HEK293 (cell line): ENCODE data around the gene LGALS1.
A peak's percentile ranks its signal among the peaks of the same experiment; 100 is the strongest.

ENCODE experiments used
- CTCF ChIA-PET: fragments of 350-600 bp; formaldehyde crosslinking; extraction: SDS; loops from one replicate; lab custom pipeline; 2021; ENCODE audit warnings: antibody characterized with exemption; lab: Yijun Ruan, JAX
- POLR2A ChIA-PET: fragments of 300-600 bp; formaldehyde crosslinking; extraction: SDS; loops from one replicate; lab custom pipeline; 2020; ENCODE audit warnings: antibody characterized with exemption, inconsistent platforms; lab: Yijun Ruan, JAX
- H3K27ac ChIP-seq: fragments of 200-500 bp; sonication (Bioruptor generic); 2 replicates; pipeline ENCODE4 v1.5.1; 2014; ENCODE audit warnings: low read depth, low read length, control low read depth, inconsistent platforms; ENCODE audit errors: extremely low read depth
- H3K36me3 ChIP-seq, 2 experiments: fragments of 200-500 bp in 1 of 2; sonication (Bioruptor generic) in 1 of 2; 1 replicate in 1 of 2; 2 replicates in 1 of 2; pipeline ENCODE4 v1.5.1; 2014 to 2017; ENCODE audit warnings: inconsistent platforms in 2 of 2, low read length in 2 of 2; ENCODE audit not compliant: control insufficient read depth in 2 of 2, insufficient read depth in 1 of 2
- H3K4me1 ChIP-seq: fragments of 200-500 bp; sonication (Bioruptor generic); 2 replicates; pipeline ENCODE4 v1.5.1; 2014; ENCODE audit warnings: mild to moderate bottlenecking, low read length, inconsistent platforms; ENCODE audit not compliant: control insufficient read depth, insufficient read depth
- H3K4me3 ChIP-seq: 2 replicates; pipeline ENCODE4 v1.5.1; 2011; ENCODE audit warnings: low read depth, mild to moderate bottlenecking, control low read depth, low read length, moderate library complexity
- H3K9me3 ChIP-seq: fragments of 200-500 bp; sonication (Bioruptor generic); 2 replicates; pipeline ENCODE4 v1.5.1; 2014; ENCODE audit warnings: low read depth, low read length, inconsistent platforms; ENCODE audit not compliant: control insufficient read depth, insufficient read depth
- BCL11B ChIP-seq: fragments of 450-650 bp; formaldehyde crosslinking; IDR thresholded peaks from 2 replicates; pipeline ENCODE4 v1.5.1; 2016; ENCODE audit warnings: low read depth, missing biosample characterization, missing genetic modification characterization
- EGR2 ChIP-seq: fragments of 450-650 bp; formaldehyde crosslinking; IDR thresholded peaks from 2 replicates; pipeline ENCODE4 v1.5.1; 2016; ENCODE audit warnings: low read depth, missing biosample characterization, missing genetic modification characterization
- GLIS1 ChIP-seq: fragments of 450-650 bp; formaldehyde crosslinking; IDR thresholded peaks from 2 replicates; pipeline ENCODE4 v1.5.1; 2016; ENCODE audit warnings: missing biosample characterization, missing genetic modification characterization
- GLIS2 ChIP-seq: fragments of 450-650 bp; formaldehyde crosslinking; IDR thresholded peaks from 2 replicates; pipeline ENCODE4 v1.5.1; 2016; ENCODE audit warnings: missing biosample characterization, missing genetic modification characterization
- KLF1 ChIP-seq: fragments of 450-650 bp; formaldehyde crosslinking; IDR thresholded peaks from 2 replicates; pipeline ENCODE4 v1.5.1; 2016; ENCODE audit warnings: missing biosample characterization, missing genetic modification characterization
- KLF8 ChIP-seq: fragments of 450-650 bp; formaldehyde crosslinking; IDR thresholded peaks from 2 replicates; pipeline ENCODE4 v1.5.1; 2016; ENCODE audit warnings: missing biosample characterization, missing genetic modification characterization
- SCRT1 ChIP-seq: fragments of 450-650 bp; formaldehyde crosslinking; IDR thresholded peaks from 2 replicates; pipeline ENCODE4 v1.5.1; 2016; ENCODE audit warnings: missing biosample characterization, missing genetic modification characterization, borderline replicate concordance
- SCRT2 ChIP-seq: fragments of 450-650 bp; formaldehyde crosslinking; IDR thresholded peaks from 2 replicates; pipeline ENCODE4 v1.5.1; 2016; ENCODE audit warnings: missing biosample characterization, missing genetic modification characterization
- SP2 ChIP-seq: fragments of 450-650 bp; formaldehyde crosslinking; IDR thresholded peaks from 2 replicates; pipeline ENCODE4 v1.5.1; 2016; ENCODE audit warnings: missing biosample characterization, missing genetic modification characterization
- SP3 ChIP-seq: fragments of 450-650 bp; formaldehyde crosslinking; IDR thresholded peaks from 2 replicates; pipeline ENCODE4 v1.5.1; 2016; ENCODE audit warnings: missing biosample characterization, missing genetic modification characterization
- ZBTB17 ChIP-seq: fragments of 450-650 bp; formaldehyde crosslinking; IDR thresholded peaks from 2 replicates; pipeline ENCODE4 v1.5.1; 2016; ENCODE audit warnings: missing biosample characterization, missing genetic modification characterization
- ZBTB21 ChIP-seq: fragments of 450-650 bp; formaldehyde crosslinking; IDR thresholded peaks from 2 replicates; pipeline ENCODE4 v1.5.1; 2017; ENCODE audit warnings: missing biosample characterization, missing genetic modification characterization
- ZBTB8A ChIP-seq: fragments of 450-650 bp; formaldehyde crosslinking; IDR thresholded peaks from 2 replicates; pipeline ENCODE4 v1.5.1; 2016; ENCODE audit warnings: missing biosample characterization, missing genetic modification characterization
- ZFHX2 ChIP-seq: fragments of 450-650 bp; formaldehyde crosslinking; conservative IDR thresholded peaks from 2 replicates; pipeline ENCODE4 v1.5.1; 2016; ENCODE audit warnings: missing biosample characterization, missing genetic modification characterization
- ZNF133 ChIP-seq: fragments of 450-650 bp; formaldehyde crosslinking; IDR thresholded peaks from 2 replicates; pipeline ENCODE4 v1.5.1; 2016; ENCODE audit warnings: missing biosample characterization, missing genetic modification characterization
- ZNF335 ChIP-seq: fragments of 450-650 bp; formaldehyde crosslinking; conservative IDR thresholded peaks from 2 replicates; pipeline ENCODE4 v1.5.1; 2016; ENCODE audit warnings: missing biosample characterization, missing genetic modification characterization
- ZNF341 ChIP-seq: fragments of 450-650 bp; formaldehyde crosslinking; IDR thresholded peaks from 2 replicates; pipeline ENCODE4; 2016; ENCODE audit warnings: low read depth, missing biosample characterization, missing genetic modification characterization
- ZNF433 ChIP-seq: fragments of 450-650 bp; formaldehyde crosslinking; IDR thresholded peaks from 2 replicates; pipeline ENCODE4 v1.5.1; 2016; ENCODE audit warnings: missing biosample characterization, missing genetic modification characterization, low read depth
- ZNF561 ChIP-seq: fragments of 450-650 bp; IDR thresholded peaks from 2 replicates; pipeline ENCODE4 v1.5.1; 2018; ENCODE audit warnings: missing biosample characterization, missing genetic modification characterization, borderline replicate concordance
- ZNF596 ChIP-seq: fragments of 450-650 bp; IDR thresholded peaks from 2 replicates; pipeline ENCODE4 v1.5.0; 2018; ENCODE audit warnings: missing biosample characterization, mild to moderate bottlenecking, missing genetic modification characterization, moderate library complexity
- ZNF654 ChIP-seq: fragments of 450-650 bp; formaldehyde crosslinking; IDR thresholded peaks from 2 replicates; pipeline ENCODE4 v1.5.1; 2016; ENCODE audit warnings: low read depth, missing biosample characterization, missing genetic modification characterization
- ZSCAN30 ChIP-seq: fragments of 450-650 bp; IDR thresholded peaks from 2 replicates; pipeline ENCODE4 v1.5.1; 2018; ENCODE audit warnings: missing biosample characterization, mild to moderate bottlenecking, missing genetic modification characterization, moderate library complexity
- ZXDB ChIP-seq: fragments of 450-650 bp; formaldehyde crosslinking; IDR thresholded peaks from 2 replicates; pipeline ENCODE4 v1.5.1; 2016; ENCODE audit warnings: missing biosample characterization, missing genetic modification characterization
- TF ChIP-seq, protein P1 (sequence below): fragments of 450-650 bp; formaldehyde crosslinking; IDR thresholded peaks from 2 replicates; pipeline ENCODE4 v1.5.1; 2017; ENCODE audit warnings: missing biosample characterization, missing genetic modification characterization
- TF ChIP-seq, protein P2 (sequence below): fragments of 450-650 bp; formaldehyde crosslinking; IDR thresholded peaks from 2 replicates; pipeline ENCODE4 v1.5.1; 2016; ENCODE audit warnings: missing biosample characterization, missing genetic modification characterization
- TF ChIP-seq, protein P3 (sequence below): fragments of 450-650 bp; formaldehyde crosslinking; IDR thresholded peaks from 2 replicates; pipeline ENCODE4 v1.5.1; 2016; ENCODE audit warnings: missing biosample characterization, missing genetic modification characterization
- TF ChIP-seq, protein P4 (sequence below): fragments of 450-650 bp; formaldehyde crosslinking; optimal IDR thresholded peaks from 2 replicates; pipeline ENCODE3; 2016; ENCODE audit warnings: missing biosample characterization, mild to moderate bottlenecking, missing genetic modification characterization

The LGALS1 gene

DNA sequence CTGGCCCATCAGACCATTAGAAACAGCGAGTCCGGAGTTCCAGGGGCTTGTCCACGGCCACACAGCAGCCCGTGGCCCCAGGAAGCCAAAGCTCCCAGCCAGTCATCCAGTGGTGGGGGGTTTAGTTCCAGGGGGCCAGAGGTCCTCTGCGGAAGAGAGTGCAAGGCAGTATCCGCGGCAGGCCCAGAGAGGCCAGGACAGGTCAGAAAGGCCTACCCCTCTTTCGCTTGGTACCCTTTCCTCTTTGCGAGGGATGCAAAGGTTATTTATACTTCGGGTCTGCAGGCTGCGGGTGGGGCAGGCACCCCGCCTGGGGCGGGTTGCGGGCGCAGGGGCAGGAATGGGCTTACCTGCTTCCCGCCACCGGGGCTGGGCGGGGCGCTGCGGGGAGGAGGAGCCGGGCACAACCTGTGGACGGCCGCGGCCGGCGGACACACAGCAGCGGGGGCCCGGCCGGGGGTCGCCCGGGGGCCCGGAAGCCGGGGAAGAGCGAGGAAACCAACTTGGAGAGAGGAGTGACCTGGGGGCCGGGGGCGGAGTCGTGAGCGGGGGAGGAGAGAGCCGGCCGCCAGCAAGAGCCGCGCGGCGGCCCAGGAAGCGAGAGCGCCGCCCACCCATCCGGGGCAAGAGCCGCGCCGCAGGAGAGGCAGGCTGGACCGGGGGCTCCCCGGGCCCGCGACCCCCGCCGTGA is 36.2 kb upstream of the LGALS1 start, which contains the start of gene SH3BP1:
SH3BP1 (plus strand) TSS at position 600 of the 691 bp plus-strand sequence. CDS start 119 bp downstream, outside the sequence.
- H3K9me3 ChIP-seq, result no peaks in the 10 kb centered on the region

DNA sequence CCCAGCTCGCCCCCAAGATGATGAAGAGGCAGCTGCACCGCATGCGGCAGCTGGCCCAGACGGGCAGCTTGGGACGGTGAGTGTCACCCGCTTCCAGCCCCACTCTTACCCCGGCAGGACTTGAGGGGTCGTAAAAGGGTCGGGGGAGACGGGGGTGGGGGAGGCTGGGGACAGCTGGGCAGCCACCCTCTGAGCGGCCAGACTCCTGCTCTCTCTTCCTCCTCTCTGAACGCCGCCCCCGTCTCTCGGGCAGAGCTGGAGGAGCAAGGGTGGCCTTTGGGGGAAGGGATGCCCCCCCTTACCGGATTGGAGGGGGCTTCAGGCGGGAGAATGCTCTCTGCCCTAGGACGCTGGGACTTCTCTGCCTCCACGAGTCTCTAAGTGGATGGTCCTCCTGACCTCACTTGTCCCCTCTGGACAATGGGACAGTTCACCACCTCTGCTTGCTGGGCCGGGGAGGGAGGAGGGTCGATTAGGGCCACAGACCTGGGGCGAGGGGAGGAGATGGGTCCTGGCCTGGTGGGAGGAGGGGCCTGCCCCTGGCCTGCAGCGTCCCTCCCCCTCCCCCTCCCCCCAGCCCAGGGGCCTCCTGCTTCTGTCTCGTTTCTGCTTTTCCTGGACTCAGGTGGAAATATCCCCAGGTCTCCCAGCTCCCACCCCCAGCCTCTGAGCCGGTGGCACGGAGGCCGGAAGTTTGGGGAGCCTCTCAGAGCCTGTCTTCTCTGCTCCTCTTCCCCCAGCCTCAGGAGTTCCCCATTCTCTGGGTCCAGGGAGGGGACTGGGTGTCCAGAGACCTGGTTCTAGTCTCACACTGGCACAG is 35.5 kb upstream of the LGALS1 start:
- Histone ChIP-seq H3K4me1 (peaks cover 8% of the 10 kb centered on the region; the same call in 1 of the 2 replicates), H3K36me3 (peaks cover 0 to 40% of the 10 kb centered on the region in 2 experiments; a peak in 1 of 3 replicates), H3K9me3 (no peaks in the 10 kb centered on the region), H3K4me3 (peak overlapping the region; percentile 58), H3K27ac (peak overlapping the region; percentile 52; the same call in 1 of the 2 replicates)
- CTCF ChIA-PET, result interaction anchor here (0.7 to 17.0 kb wide), 8 partner anchors 9 to 1126 kb away, joined by 3 to 353 read pairs (median 5); partner anchors contain the start of genes GGA1, LGALS1 and NOL12
- POLR2A ChIA-PET, result interaction anchor here (0.6 to 11.0 kb wide), 7 partner anchors 9 to 944 kb away, joined by 3 to 80 read pairs (median 3); partner anchors contain the start of genes GCAT, GGA1 and PDXP
- TF ChIP-seq ZNF561 (tag by site-specific recombination) (no peak), ZNF433 (tag by site-specific recombination) (no peak), ZNF335 (0 out of 2 replicates have a peak, but pooled peaks have one; percentile 16), ZBTB17 (no peak), BCL11B (tag by site-specific recombination) (0 out of 2 replicates have a peak, but pooled peaks have one; percentile 28), KLF1 (tag by site-specific recombination) (no peak), ZFHX2 (0 out of 2 replicates have a peak, but pooled peaks have one; percentile 9), SP3 (tag by site-specific recombination) (peak; percentile 20; the same call in 1 of the 2 replicates)
- TF ChIP-seq, protein P1, sequence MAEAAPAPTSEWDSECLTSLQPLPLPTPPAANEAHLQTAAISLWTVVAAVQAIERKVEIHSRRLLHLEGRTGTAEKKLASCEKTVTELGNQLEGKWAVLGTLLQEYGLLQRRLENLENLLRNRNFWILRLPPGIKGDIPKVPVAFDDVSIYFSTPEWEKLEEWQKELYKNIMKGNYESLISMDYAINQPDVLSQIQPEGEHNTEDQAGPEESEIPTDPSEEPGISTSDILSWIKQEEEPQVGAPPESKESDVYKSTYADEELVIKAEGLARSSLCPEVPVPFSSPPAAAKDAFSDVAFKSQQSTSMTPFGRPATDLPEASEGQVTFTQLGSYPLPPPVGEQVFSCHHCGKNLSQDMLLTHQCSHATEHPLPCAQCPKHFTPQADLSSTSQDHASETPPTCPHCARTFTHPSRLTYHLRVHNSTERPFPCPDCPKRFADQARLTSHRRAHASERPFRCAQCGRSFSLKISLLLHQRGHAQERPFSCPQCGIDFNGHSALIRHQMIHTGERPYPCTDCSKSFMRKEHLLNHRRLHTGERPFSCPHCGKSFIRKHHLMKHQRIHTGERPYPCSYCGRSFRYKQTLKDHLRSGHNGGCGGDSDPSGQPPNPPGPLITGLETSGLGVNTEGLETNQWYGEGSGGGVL (tag by site-specific recombination), result peak; percentile 61
- TF ChIP-seq, protein P2, sequence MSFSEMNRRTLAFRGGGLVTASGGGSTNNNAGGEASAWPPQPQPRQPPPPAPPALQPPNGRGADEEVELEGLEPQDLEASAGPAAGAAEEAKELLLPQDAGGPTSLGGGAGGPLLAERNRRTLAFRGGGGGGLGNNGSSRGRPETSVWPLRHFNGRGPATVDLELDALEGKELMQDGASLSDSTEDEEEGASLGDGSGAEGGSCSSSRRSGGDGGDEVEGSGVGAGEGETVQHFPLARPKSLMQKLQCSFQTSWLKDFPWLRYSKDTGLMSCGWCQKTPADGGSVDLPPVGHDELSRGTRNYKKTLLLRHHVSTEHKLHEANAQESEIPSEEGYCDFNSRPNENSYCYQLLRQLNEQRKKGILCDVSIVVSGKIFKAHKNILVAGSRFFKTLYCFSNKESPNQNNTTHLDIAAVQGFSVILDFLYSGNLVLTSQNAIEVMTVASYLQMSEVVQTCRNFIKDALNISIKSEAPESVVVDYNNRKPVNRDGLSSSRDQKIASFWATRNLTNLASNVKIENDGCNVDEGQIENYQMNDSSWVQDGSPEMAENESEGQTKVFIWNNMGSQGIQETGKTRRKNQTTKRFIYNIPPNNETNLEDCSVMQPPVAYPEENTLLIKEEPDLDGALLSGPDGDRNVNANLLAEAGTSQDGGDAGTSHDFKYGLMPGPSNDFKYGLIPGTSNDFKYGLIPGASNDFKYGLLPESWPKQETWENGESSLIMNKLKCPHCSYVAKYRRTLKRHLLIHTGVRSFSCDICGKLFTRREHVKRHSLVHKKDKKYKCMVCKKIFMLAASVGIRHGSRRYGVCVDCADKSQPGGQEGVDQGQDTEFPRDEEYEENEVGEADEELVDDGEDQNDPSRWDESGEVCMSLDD (tag by site-specific recombination), result peak; percentile 25; the same call in 1 of the 2 replicates

More for the DNA sequence above, 36.2 kb upstream of the LGALS1 start, which contains the start of gene SH3BP1:
- peak within 1 kb of the TSS; percentile 58 for H3K4me3 ChIP-seq
- peak within 1 kb of the TSS; percentile 52; the same call in 1 of the 2 replicates for H3K27ac ChIP-seq
- TF ChIP-seq KLF8 (tag by site-specific recombination) (peak; percentile 36; the same call in 1 of the 2 replicates), ZNF596 (tag by site-specific recombination) (0 out of 2 replicates have a peak, but pooled peaks have one; percentile 56), ZBTB8A (0 out of 2 replicates have a peak, but pooled peaks have one; percentile 31), SP2 (tag by site-specific recombination) (peak; percentile 38), SCRT1 (tag by site-specific recombination) (no peak), ZXDB (peak; percentile 28; the same call in 1 of the 2 replicates), ZNF341 (tag by site-specific recombination) (peak; percentile 39; the same call in 1 of the 2 replicates), ZNF133 (tag by site-specific recombination) (no peak), ZBTB21 (tag by site-specific recombination) (no peak), ZSCAN30 (tag by site-specific recombination) (no peak), ZFHX2 (peak; percentile 82), SCRT2 (tag by site-specific recombination) (peak; percentile 34; the same call in 1 of the 2 replicates), GLIS2 (peak; percentile 75), KLF1 (tag by site-specific recombination) (peak; percentile 77), SP3 (tag by site-specific recombination) (peak; percentile 45), EGR2 (peak; percentile 39; the same call in 1 of the 2 replicates), GLIS1 (tag by site-specific recombination) (peak; percentile 77), ZNF654 (tag by site-specific recombination) (no peak)
- TF ChIP-seq, protein P3, sequence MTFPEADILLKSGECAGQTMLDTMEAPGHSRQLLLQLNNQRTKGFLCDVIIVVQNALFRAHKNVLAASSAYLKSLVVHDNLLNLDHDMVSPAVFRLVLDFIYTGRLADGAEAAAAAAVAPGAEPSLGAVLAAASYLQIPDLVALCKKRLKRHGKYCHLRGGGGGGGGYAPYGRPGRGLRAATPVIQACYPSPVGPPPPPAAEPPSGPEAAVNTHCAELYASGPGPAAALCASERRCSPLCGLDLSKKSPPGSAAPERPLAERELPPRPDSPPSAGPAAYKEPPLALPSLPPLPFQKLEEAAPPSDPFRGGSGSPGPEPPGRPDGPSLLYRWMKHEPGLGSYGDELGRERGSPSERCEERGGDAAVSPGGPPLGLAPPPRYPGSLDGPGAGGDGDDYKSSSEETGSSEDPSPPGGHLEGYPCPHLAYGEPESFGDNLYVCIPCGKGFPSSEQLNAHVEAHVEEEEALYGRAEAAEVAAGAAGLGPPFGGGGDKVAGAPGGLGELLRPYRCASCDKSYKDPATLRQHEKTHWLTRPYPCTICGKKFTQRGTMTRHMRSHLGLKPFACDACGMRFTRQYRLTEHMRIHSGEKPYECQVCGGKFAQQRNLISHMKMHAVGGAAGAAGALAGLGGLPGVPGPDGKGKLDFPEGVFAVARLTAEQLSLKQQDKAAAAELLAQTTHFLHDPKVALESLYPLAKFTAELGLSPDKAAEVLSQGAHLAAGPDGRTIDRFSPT (tag by site-specific recombination), result 0 out of 2 replicates have a peak, but pooled peaks have one; percentile 21
- TF ChIP-seq, protein P4, sequence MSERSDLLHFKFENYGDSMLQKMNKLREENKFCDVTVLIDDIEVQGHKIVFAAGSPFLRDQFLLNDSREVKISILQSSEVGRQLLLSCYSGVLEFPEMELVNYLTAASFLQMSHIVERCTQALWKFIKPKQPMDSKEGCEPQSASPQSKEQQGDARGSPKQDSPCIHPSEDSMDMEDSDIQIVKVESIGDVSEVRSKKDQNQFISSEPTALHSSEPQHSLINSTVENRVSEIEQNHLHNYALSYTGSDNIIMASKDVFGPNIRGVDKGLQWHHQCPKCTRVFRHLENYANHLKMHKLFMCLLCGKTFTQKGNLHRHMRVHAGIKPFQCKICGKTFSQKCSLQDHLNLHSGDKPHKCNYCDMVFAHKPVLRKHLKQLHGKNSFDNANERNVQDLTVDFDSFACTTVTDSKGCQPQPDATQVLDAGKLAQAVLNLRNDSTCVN, result peak; percentile 23
- H3K36me3 ChIP-seq, result peaks cover 0 to 32% of the 10 kb centered on the region in 2 experiments; a peak in 1 of 3 replicates
- ChIA-PET POLR2A (interaction anchor here (0.6 to 11.0 kb wide), 6 partner anchors 8 to 945 kb away, joined by 3 to 80 read pairs (median 3); partner anchors contain the start of genes GCAT, GGA1 and PDXP), CTCF (interaction anchor here (0.6 to 17.0 kb wide), 5 partner anchors 32 to 180 kb away, joined by 3 to 353 read pairs (median 6); partner anchors contain the start of genes LGALS1 and NOL12)
- H3K4me1 ChIP-seq, result peaks cover 10% of the 10 kb centered on the region; the same call in 1 of the 2 replicates
